Cardiac muscle cell (in vitro differentiated cells and primary cell): ENCODE measurements around the gene TM2D1. TPM values are rescaled to one million over a fixed set of nuclear protein-coding genes. Genes with fewer than 3 reads are reported as not detected.
"Not testable (repeated sequence)": the region's sequence is repeated elsewhere in the genome, so short reads cannot be mapped to it uniquely, and the experiment has no call there.

Source experiments
- DNase-seq, 2 donors: peaks; one replicate each; pipeline versions ENCODE4 v3.0.0 to v3.0.0-alpha.2; 2010 to 2017; ENCODE audit warnings: low read depth in 1 of 2, low spot score in 1 of 2
- H3K27ac ChIP-seq: fragments of 200-600 bp; sonication (generic); 2 replicates; pipeline ENCODE4 v1.5.1; 2016
- H3K27me3 ChIP-seq: fragments of 200-600 bp; sonication (generic); 2 replicates; pipeline ENCODE4 v1.6.0; 2016; ENCODE audit warnings: control low read depth
- H3K36me3 ChIP-seq: fragments of 200-600 bp; sonication (generic); 2 replicates; pipeline ENCODE4 v1.5.1; 2016; ENCODE audit warnings: control low read depth
- H3K4me1 ChIP-seq: fragments of 200-600 bp; sonication (generic); 2 replicates; pipeline ENCODE4 v1.8.1; 2017; ENCODE audit warnings: low read depth, mild to moderate bottlenecking, mixed run types
- H3K4me3 ChIP-seq: fragments of 200-600 bp; sonication (generic); 2 replicates; pipeline ENCODE4 v1.5.1; 2016; ENCODE audit warnings: mild to moderate bottlenecking
- H3K9me3 ChIP-seq: fragments of 200-600 bp; sonication (generic); 2 replicates; pipeline ENCODE4 v1.5.1; 2017; ENCODE audit warnings: low read depth, mild to moderate bottlenecking, control low read depth
- CTCF ChIP-seq: IDR thresholded peaks from 2 replicates; pipeline ENCODE4 v1.5.1; 2012; ENCODE audit warnings: low read depth, mild to moderate bottlenecking, low read length
- polyA plus RNA-seq: library from polyadenylated mRNA; unstranded; fragments of >200 nt; fragmentation: Nextera tagmentation; extraction: Ambion mirVana; gene quantifications from 2 replicates; pipeline ENCODE4 v1.2.1, GENCODE V29; 2016
- total RNA-seq: library from RNA; depleted of rRNA; stranded (reverse); fragments of >200 nt; gene quantifications from 2 replicates; pipeline ENCODE4 v1.2.3, GENCODE V29; 2016

TM2D1 gene
- total and polyA plus RNA-seq, 2 experiments from 2014 or later, result 46.4 to 97.8 TPM

- peaks cover 9% of the 10 kb centered on the region for H3K4me1 ChIP-seq
- no peak for TF ChIP-seq CTCF
- H3K36me3 ChIP-seq, result no peaks in the 10 kb centered on the region
- H3K9me3 ChIP-seq, result no peaks in the 10 kb centered on the region
- H3K4me3 ChIP-seq, result peak overlapping the region; percentile 93
- H3K27ac ChIP-seq, result peak overlapping the region; percentile 97
- no peaks in the 10 kb centered on the region for H3K27me3 ChIP-seq
- no peak for DNase-seq
Observed at GRCh38 chr1:61740751-61741700, 16.1 kb upstream of the TM2D1 start.

GRCh38 chr1:61732726-61733125, 7.8 kb upstream of the TM2D1 start:
- DNase-seq, result no peak
- H3K36me3 ChIP-seq, result no peaks in the 10 kb centered on the region
- H3K27ac ChIP-seq, result no peak overlapping the region
- H3K4me3 ChIP-seq, result no peak overlapping the region
- TF ChIP-seq CTCF, result no peak
- no peaks in the 10 kb centered on the region for H3K4me1 ChIP-seq
- no peaks in the 10 kb centered on the region for H3K9me3 ChIP-seq
- no peaks in the 10 kb centered on the region for H3K27me3 ChIP-seq

- not testable (repeated sequence) for DNase-seq, H3K27ac ChIP-seq, H3K36me3 ChIP-seq, H3K9me3 ChIP-seq, H3K4me3 ChIP-seq, H3K27me3 ChIP-seq, H3K4me1 ChIP-seq
Observed at GRCh38 chr1:61730679-61731078, 5.7 kb upstream of the TM2D1 start.

GRCh38 chr1:61727544-61727943, 2.6 kb upstream of the TM2D1 start:
- Histone ChIP-seq H3K27me3 (no peaks in the 10 kb centered on the region), H3K36me3 (no peaks in the 10 kb centered on the region), H3K27ac (no peak overlapping the region), H3K4me3 (no peak overlapping the region), H3K4me1 (peaks cover 7% of the 10 kb centered on the region), H3K9me3 (no peaks in the 10 kb centered on the region)
- no peak for DNase-seq
- TF ChIP-seq CTCF, result no peak

GRCh38 chr1:61724506-61724812, 482 bp downstream of the TM2D1 start:
- H3K27me3 ChIP-seq, result no peaks in the 10 kb centered on the region
- no peaks in the 10 kb centered on the region for H3K36me3 ChIP-seq
- H3K27ac ChIP-seq, result peak overlapping the region; percentile 87
- TF ChIP-seq CTCF, result no peak
- no peaks in the 10 kb centered on the region for H3K9me3 ChIP-seq
- H3K4me3 ChIP-seq, result peak overlapping the region; percentile 85
- peaks cover 7% of the 10 kb centered on the region for H3K4me1 ChIP-seq
- no peak for DNase-seq

GRCh38 chr1:61718996-61719663, 5.8 kb downstream of the TM2D1 start:
- not testable (repeated sequence) for H3K4me1 ChIP-seq, H3K4me3 ChIP-seq, H3K36me3 ChIP-seq, DNase-seq, H3K27me3 ChIP-seq, H3K27ac ChIP-seq, H3K9me3 ChIP-seq
